Common myeloid progenitor, CD34-positive (primary cell): ENCODE results near the gene REPS2.

Experiments
- CTCF ChIA-PET: fragments of 350-600 bp; sonication (Branson Sonifier 250); formaldehyde crosslinking; loops from one replicate; lab custom pipeline; 2021; ENCODE audit warnings: antibody characterized with exemption; lab: Charles Lee
- POLR2A ChIA-PET: fragments of 350-600 bp; sonication (Branson Sonifier 250); formaldehyde crosslinking; loops from one replicate; lab custom pipeline; 2021; ENCODE audit warnings: antibody characterized with exemption; lab: Charles Lee
- DNase-seq, 3 donors: peaks; one replicate each; pipeline versions ENCODE4 v3.0.0 to v3.0.0-alpha.2; 2013
- H3K27ac ChIP-seq, 2 experiments: 1 replicate in 1 of 2; 2 replicates in 1 of 2; pipeline ENCODE4 v1.7.0; 2013; ENCODE audit warnings: inconsistent platforms in 2 of 2, low read length in 2 of 2, mild to moderate bottlenecking in 2 of 2, low read depth in 1 of 2, moderate library complexity in 1 of 2; ENCODE audit not compliant: severe bottlenecking in 2 of 2, insufficient read depth in 1 of 2, poor library complexity in 1 of 2
- H3K27me3 ChIP-seq, 5 experiments: replicated peaks in 2 of 5; 1 replicate in 3 of 5; 2 replicates in 2 of 5; pipeline versions ENCODE4 v1.6.1 to v1.7.0; 2013; ENCODE audit warnings: low read length in 4 of 5, mild to moderate bottlenecking in 2 of 5, moderate library complexity in 2 of 5, inconsistent platforms in 1 of 5; ENCODE audit not compliant: insufficient read depth in 5 of 5, control insufficient read depth in 4 of 5
- H3K36me3 ChIP-seq, 4 experiments: 1 replicate in 2 of 4; 2 replicates in 2 of 4; pipeline versions ENCODE4 v1.6.1 to v1.7.0; 2013; ENCODE audit warnings: low read length in 3 of 4, control low read depth in 1 of 4, mild to moderate bottlenecking in 1 of 4; ENCODE audit not compliant: control insufficient read depth in 4 of 4, insufficient read depth in 4 of 4
- H3K4me1 ChIP-seq, 4 experiments: 1 replicate in 3 of 4; 2 replicates in 1 of 4; pipeline versions ENCODE4 v1.6.1 to v1.7.1; 2013; ENCODE audit warnings: low read length in 3 of 4, mild to moderate bottlenecking in 3 of 4, control low read depth in 1 of 4, inconsistent platforms in 1 of 4, moderate library complexity in 1 of 4; ENCODE audit not compliant: control insufficient read depth in 4 of 4, insufficient read depth in 4 of 4; ENCODE audit errors: control extremely low read depth in 1 of 4
- H3K4me3 ChIP-seq, 7 experiments: 1 replicate in 4 of 7; 2 replicates in 3 of 7; pipeline versions ENCODE4 v1.5.1 to v1.7.0; 2013; ENCODE audit warnings: mild to moderate bottlenecking in 7 of 7, low read length in 6 of 7, moderate library complexity in 6 of 7, inconsistent platforms in 2 of 7, low read depth in 2 of 7, control low read depth in 1 of 7; ENCODE audit not compliant: insufficient read depth in 4 of 7, control insufficient read depth in 1 of 7; ENCODE audit errors: extremely low read depth in 1 of 7
- H3K9me3 ChIP-seq, 5 experiments: 1 replicate in 4 of 5; 2 replicates in 1 of 5; pipeline versions ENCODE4 v1.6.1 to v1.7.1; 2013; ENCODE audit warnings: low read length in 4 of 5, mild to moderate bottlenecking in 2 of 5, inconsistent platforms in 1 of 5, low read depth in 1 of 5, moderate library complexity in 1 of 5; ENCODE audit not compliant: control insufficient read depth in 4 of 5, insufficient read depth in 2 of 5; ENCODE audit errors: control extremely low read depth in 1 of 5
- WGBS: methylation state at CpG from one replicate; pipeline ENCODE4 v1.1.5; 2013; ENCODE audit not compliant: insufficient coverage; 5-methylcytosine and 5-hydroxymethylcytosine counted together

REPS2 gene

GRCh38 chrX:17046478-17047097, 100.1 kb downstream of the REPS2 start:
- no peak overlapping the region for H3K27ac ChIP-seq
- ChIA-PET CTCF (interaction anchor here (0.6 to 6.1 kb wide), 22 partner anchors 10 to 221 kb away, joined by 3 to 80 read pairs (median 5); no protein-coding TSS in a partner anchor), POLR2A (interaction anchor here (1.9 kb wide), 1 partner anchor 164 kb away, joined by 6 read pairs; no protein-coding TSS in a partner anchor)
- H3K9me3 ChIP-seq, result no peaks in the 10 kb centered on the region
- DNase-seq, result peak; percentile 67 to 84 (median 81)
- H3K4me1 ChIP-seq, result no peaks in the 10 kb centered on the region
- 5% methylated on average over 4 of the region's 5 CpGs for WGBS
- no peaks in the 10 kb centered on the region for H3K36me3 ChIP-seq
- no peaks in the 10 kb centered on the region for H3K27me3 ChIP-seq
- H3K4me3 ChIP-seq, result no peak overlapping the region

DNA sequence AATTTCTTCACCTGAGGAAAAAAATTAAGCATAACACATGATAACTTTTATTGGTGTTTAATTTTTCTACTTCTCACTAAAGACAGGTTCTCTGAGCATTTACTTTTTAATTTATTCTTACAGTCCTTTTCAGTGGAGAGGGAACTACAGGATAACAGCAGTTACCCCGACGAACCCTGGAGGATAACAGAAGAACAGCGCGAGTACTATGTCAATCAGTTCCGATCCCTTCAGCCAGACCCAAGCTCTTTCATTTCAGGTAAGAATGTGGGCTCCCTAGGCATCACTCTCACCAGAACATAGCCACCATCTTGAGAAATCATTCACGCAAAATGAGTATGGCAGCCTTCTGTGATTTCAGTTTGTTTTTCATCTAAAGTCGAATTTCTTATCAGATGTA, 100.8 kb downstream of the REPS2 start:
- H3K9me3 ChIP-seq, result no peaks in the 10 kb centered on the region
- H3K27ac ChIP-seq, result no peak overlapping the region
- 82% methylated on average over 5 of the region's 7 CpGs for WGBS
- no peaks in the 10 kb centered on the region for H3K4me1 ChIP-seq
- ChIA-PET POLR2A (interaction anchor here (1.9 kb wide), 1 partner anchor 165 kb away, joined by 6 read pairs; no protein-coding TSS in a partner anchor), CTCF (interaction anchor here (1.0 to 6.1 kb wide), 16 partner anchors 11 to 221 kb away, joined by 3 to 80 read pairs (median 7); no protein-coding TSS in a partner anchor)
- no peak overlapping the region for H3K4me3 ChIP-seq
- H3K27me3 ChIP-seq, result no peaks in the 10 kb centered on the region
- no peaks in the 10 kb centered on the region for H3K36me3 ChIP-seq
- DNase-seq, result no peak

GRCh38 chrX:17052210-17052609, 105.8 kb downstream of the REPS2 start:
- H3K9me3 ChIP-seq, result peaks cover 0 to 2% (median 0%) of the 10 kb centered on the region in 5 experiments
- peaks cover 0 to 9% (median 0%) of the 10 kb centered on the region in 5 experiments for H3K27me3 ChIP-seq
- CTCF ChIA-PET, result interaction anchor here (2.1 kb wide), 1 partner anchor 170 kb away, joined by 8 read pairs; no protein-coding TSS in a partner anchor
- H3K4me1 ChIP-seq, result no peaks in the 10 kb centered on the region
- no peak overlapping the region for H3K4me3 ChIP-seq
- H3K36me3 ChIP-seq, result peaks cover 0 to 3% (median 1%) of the 10 kb centered on the region in 4 experiments
- POLR2A ChIA-PET, result no interaction called here
- no peak for DNase-seq
- H3K27ac ChIP-seq, result no peak overlapping the region

DNA sequence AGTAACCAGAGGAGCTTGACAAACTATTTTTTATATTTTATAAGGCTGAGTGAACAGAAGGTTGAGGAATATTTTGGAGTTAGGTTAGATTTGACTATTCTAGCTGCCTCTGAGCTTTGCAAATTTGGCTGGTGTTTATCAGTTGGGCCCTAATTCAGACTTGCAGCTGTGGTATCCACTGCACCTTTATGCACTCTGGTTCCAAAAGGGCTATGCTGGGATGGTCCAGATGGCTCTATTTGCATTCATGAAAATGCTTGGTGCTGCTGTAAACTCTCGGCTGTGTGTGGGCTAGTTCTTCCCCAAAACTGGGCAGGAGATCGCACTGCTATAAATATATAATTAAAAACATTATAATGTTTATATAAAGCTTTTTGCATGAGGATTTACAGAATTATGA, 106.3 kb downstream of the REPS2 start:
- Histone ChIP-seq H3K36me3 (peaks cover 0 to 3% (median 1%) of the 10 kb centered on the region in 4 experiments), H3K4me3 (no peak overlapping the region), H3K27me3 (peaks cover 0 to 9% (median 0%) of the 10 kb centered on the region in 5 experiments), H3K4me1 (no peaks in the 10 kb centered on the region), H3K9me3 (peaks cover 0 to 2% (median 0%) of the 10 kb centered on the region in 5 experiments), H3K27ac (no peak overlapping the region)
- DNase-seq, result no peak
- CTCF ChIA-PET, result interaction anchor here (2.1 kb wide), 1 partner anchor 170 kb away, joined by 8 read pairs; no protein-coding TSS in a partner anchor
- POLR2A ChIA-PET, result no interaction called here
- no CpG with 5 or more reads among the region's 2 CpGs for WGBS

DNA sequence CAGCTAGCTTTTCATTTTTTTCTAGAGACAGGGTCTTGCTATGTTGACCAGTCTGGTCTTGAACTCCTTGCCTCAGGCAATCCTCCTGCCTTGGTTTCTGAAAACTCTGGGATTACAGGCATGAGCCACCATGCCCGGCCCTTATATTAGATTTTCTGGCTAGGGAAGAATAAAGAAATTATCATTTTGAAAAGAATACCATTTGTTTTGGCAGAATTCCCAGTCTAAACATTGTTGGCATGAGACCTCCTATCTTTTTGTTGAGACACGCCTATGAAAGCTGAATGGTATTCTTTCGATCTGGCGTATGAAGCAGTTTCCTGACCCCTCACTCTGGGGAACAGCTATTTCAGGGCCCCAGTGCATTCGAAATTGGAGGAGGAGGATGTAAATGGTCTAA, 107.0 kb downstream of the REPS2 start:
- WGBS, result 86% methylated on average over 1 of the region's 5 CpGs
- Histone ChIP-seq H3K9me3 (peaks cover 0 to 2% (median 0%) of the 10 kb centered on the region in 5 experiments), H3K27me3 (peaks cover 0 to 9% (median 0%) of the 10 kb centered on the region in 5 experiments), H3K36me3 (peaks cover 0 to 3% (median 1%) of the 10 kb centered on the region in 4 experiments), H3K27ac (no peak overlapping the region), H3K4me1 (no peaks in the 10 kb centered on the region), H3K4me3 (no peak overlapping the region)
- CTCF ChIA-PET, result interaction anchor here (2.1 kb wide), 1 partner anchor 171 kb away, joined by 8 read pairs; no protein-coding TSS in a partner anchor
- no peak for DNase-seq
- POLR2A ChIA-PET, result no interaction called here

DNA sequence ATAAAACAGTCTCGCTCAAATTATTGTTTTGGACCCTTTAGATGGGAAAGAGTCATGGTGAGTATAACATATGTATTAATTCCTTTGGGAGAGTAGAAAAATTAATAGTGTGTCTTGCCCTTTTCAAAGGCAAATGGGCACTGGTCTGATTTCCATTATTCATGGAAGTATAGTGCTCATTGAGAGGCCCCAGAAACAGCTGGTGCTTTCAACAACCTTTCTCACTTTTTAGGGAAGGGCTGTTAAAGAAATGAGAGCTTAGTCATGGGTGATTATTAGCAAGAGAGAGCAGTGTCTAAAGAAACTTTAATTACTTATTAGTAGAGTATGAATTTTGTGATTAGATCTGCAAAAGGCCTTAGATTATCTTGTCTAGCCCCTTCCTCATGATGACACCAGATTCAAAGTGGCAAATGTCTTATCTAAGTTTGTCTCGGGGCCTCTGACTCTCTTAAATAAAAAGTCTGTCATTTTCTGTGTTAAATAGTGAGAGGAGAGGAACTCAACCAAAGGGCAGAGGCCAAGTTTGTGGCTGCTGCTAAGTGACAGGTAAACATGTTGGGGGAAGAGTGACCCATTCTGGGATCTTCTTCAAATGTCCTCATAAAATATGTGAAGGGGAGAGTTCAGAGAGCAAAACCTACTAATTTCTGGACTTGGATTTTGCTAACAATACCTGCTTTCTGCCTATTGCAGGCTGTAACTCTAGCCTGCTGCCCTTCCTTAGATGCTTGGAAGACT, 110.6 kb downstream of the REPS2 start:
- ChIA-PET CTCF (no interaction called here), POLR2A (no interaction called here)
- no peak for DNase-seq
- no peak overlapping the region for H3K27ac ChIP-seq
- H3K36me3 ChIP-seq, result peaks cover 0 to 3% (median 1%) of the 10 kb centered on the region in 4 experiments
- peaks cover 0 to 18% (median 0%) of the 10 kb centered on the region in 5 experiments for H3K27me3 ChIP-seq
- no peaks in the 10 kb centered on the region for H3K4me1 ChIP-seq
- peaks cover 0 to 2% (median 0%) of the 10 kb centered on the region in 5 experiments for H3K9me3 ChIP-seq
- WGBS, result 60% methylated on average over 1 of the region's 2 CpGs
- H3K4me3 ChIP-seq, result no peak overlapping the region
